ENCODE data around the gene OR52N5.

The OR52N5 gene

GRCh38 chr11:5727691-5728090, 55.5 kb downstream of the OR52N5 start:
- H3K4me3 ChIP-seq (ENCODE audit: low read depth, low read length) = no peak overlapping the region
- TF ChIP-seq CTCF (IDR thresholded peaks at IDR 0.05; ENCODE audit: insufficient read depth, low read depth, low read length, missing control alignments) = no peak
- no peak for DNase-seq (ENCODE audit: low read depth)

DNA sequence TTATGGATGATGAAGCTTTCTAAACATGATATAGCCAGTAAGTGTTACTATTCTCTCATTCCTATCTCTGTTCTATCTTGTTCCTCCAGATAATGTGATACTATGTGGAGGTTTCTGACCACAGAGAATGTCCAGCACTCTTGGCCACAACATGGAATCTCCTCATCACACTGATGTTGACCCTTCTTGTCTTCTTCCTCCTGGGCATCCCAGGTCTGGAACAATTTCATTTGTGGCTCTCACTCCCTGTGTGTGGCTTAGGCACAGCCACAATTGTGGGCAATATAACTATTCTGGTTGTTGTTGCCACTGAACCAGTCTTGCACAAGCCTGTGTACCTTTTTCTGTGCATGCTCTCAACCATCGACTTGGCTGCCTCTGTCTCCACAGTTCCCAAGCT, 56.8 kb downstream of the OR52N5 start:
- TF ChIP-seq CTCF (IDR thresholded peaks at IDR 0.05; ENCODE audit: insufficient read depth, low read depth, low read length, missing control alignments) = no peak
- no peak for DNase-seq (ENCODE audit: low read depth)

More for the DNA sequence above, 56.8 kb downstream of the OR52N5 start:
- H3K4me3 ChIP-seq (ENCODE audit: low read depth, low read length) = no peak overlapping the region
